Sigmoid colon (tissue), 7 donors: ENCODE data around the gene TMEM141. TPM values are rescaled to one million over a fixed set of nuclear protein-coding genes. Genes with fewer than 3 reads are reported as not detected.

Source experiments
- DNase-seq: peaks from one replicate; pipeline ENCODE4 v3.0.0-alpha.2; 2019
- H3K27ac ChIP-seq, 4 donors: fragments of 200-600 bp; sonication (generic); one replicate each; pipeline ENCODE4 v1.5.1; 2016 to 2019; ENCODE audit warnings: mild to moderate bottlenecking in 1 of 4
- H3K27me3 ChIP-seq, 3 donors: fragments of 200-600 bp; sonication (generic); one replicate each; pipeline ENCODE4 v1.5.1; 2019; ENCODE audit warnings: mild to moderate bottlenecking in 1 of 3
- H3K36me3 ChIP-seq, 4 donors: fragments of 200-600 bp; sonication (generic); one replicate each; pipeline ENCODE4 v1.5.1; 2016 to 2019
- H3K4me1 ChIP-seq, 4 donors: fragments of 200-600 bp; sonication (generic); one replicate each; pipeline ENCODE4 v1.5.1; 2017 to 2019
- H3K4me3 ChIP-seq, 4 donors: fragments of 200-600 bp; sonication (generic); one replicate each; pipeline ENCODE4 v1.5.1; 2017 to 2019; ENCODE audit warnings: mild to moderate bottlenecking in 2 of 4, moderate library complexity in 1 of 4
- H3K9me3 ChIP-seq, 4 donors: fragments of 200-600 bp in 3 of 4; sonication (generic) in 3 of 4; one replicate each; pipeline versions ENCODE4 v1.5.1 to v1.6.1; 2013 to 2019
- EP300 ChIP-seq, 4 donors: sonication (generic); formaldehyde crosslinking; IDR thresholded peaks; one replicate each; pipeline ENCODE4 v1.6.1; 2017; ENCODE audit warnings: antibody characterized with exemption in 4 of 4
- POLR2A ChIP-seq, 2 donors: fragments of 450-650 bp; IDR thresholded peaks; one replicate each; pipeline ENCODE4 v1.6.1; 2016; ENCODE audit warnings: antibody characterized with exemption in 2 of 2, mild to moderate bottlenecking in 2 of 2, moderate library complexity in 2 of 2
- POLR2AphosphoS5 ChIP-seq, 4 donors: sonication (generic); formaldehyde crosslinking; IDR thresholded peaks; one replicate each; pipeline ENCODE4 v1.6.1; 2017; ENCODE audit warnings: antibody characterized with exemption in 4 of 4
- WGBS, 2 donors: extraction: QIAGEN DNeasy Blood & Tissue Kit; methylation state at CpG; one replicate each; pipeline ENCODE4 v1.1.7; 2013; 5-methylcytosine and 5-hydroxymethylcytosine counted together
- intact Hi-C: fragments of 100-400 bp; cut with DNase I; formaldehyde crosslinking; loops from one replicate; pipeline ENCODE4 v1.15.1; 2023
- polyA plus RNA-seq, 3 donors: library from polyadenylated mRNA; stranded (reverse); fragments of 200-250 nt; gene quantifications; one replicate each; pipeline ENCODE4 v1.2.3, GENCODE V29; 2013
- total RNA-seq, 4 donors: library from RNA; depleted of rRNA; stranded (reverse); fragments of >200 nt; gene quantifications; one replicate each; pipeline ENCODE4 v1.1.0, GENCODE V29; 2016
- TF ChIP-seq, protein P1 (sequence below), 4 experiments: fragments of 450-650 bp in 3 of 4; fragments of 200-600 bp in 1 of 4; IDR thresholded peaks; one replicate each; pipeline ENCODE4 v1.5.1; 2016 to 2019; ENCODE audit warnings: antibody characterized with exemption in 4 of 4, mild to moderate bottlenecking in 3 of 4, moderate library complexity in 2 of 4
- donor health status: healthy with polysubstance abuse.
- donor health status: Bipolar disorder and iron deficiency.
- donor health status: healthy.

TMEM141 gene
- total and polyA plus RNA-seq, 7 donors, result 37.5 to 629 (median 84.7) TPM

DNA sequence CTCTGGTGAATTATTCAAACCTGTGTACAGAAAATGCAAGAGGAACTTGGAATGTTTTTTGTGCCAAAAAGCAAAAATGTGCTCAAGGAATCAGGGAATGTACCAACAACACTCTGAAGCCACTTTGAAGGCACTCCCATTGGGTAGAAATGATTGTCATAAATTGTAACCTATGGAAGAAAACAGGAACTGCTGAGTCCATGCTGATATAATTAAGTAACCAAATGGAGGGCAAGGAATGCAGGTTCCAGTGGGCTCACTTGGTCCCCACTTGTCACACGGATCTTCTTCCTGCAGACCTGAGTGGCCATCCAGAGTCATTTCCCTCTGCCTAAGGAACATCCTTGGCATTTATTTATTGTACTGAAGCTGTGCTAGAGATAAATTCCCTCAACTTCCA, 39.9 kb upstream of the TMEM141 start:
- intact Hi-C loops, result no loop called here
- H3K27me3 ChIP-seq, result no peaks in the 10 kb centered on the region
- H3K4me3 ChIP-seq, result no peak overlapping the region
- no peaks in the 10 kb centered on the region for H3K36me3 ChIP-seq
- H3K27ac ChIP-seq, result no peak overlapping the region
- H3K9me3 ChIP-seq, result peaks cover 0 to 5% (median 0%) of the 10 kb centered on the region in 4 donors
- DNase-seq, result no peak
- no peaks in the 10 kb centered on the region for H3K4me1 ChIP-seq
- TF ChIP-seq, protein P1, sequence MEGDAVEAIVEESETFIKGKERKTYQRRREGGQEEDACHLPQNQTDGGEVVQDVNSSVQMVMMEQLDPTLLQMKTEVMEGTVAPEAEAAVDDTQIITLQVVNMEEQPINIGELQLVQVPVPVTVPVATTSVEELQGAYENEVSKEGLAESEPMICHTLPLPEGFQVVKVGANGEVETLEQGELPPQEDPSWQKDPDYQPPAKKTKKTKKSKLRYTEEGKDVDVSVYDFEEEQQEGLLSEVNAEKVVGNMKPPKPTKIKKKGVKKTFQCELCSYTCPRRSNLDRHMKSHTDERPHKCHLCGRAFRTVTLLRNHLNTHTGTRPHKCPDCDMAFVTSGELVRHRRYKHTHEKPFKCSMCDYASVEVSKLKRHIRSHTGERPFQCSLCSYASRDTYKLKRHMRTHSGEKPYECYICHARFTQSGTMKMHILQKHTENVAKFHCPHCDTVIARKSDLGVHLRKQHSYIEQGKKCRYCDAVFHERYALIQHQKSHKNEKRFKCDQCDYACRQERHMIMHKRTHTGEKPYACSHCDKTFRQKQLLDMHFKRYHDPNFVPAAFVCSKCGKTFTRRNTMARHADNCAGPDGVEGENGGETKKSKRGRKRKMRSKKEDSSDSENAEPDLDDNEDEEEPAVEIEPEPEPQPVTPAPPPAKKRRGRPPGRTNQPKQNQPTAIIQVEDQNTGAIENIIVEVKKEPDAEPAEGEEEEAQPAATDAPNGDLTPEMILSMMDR (IDR thresholded peaks at IDR 0.05), result no peak
- 83 to 85% methylated on average over 1 of the region's 1 CpG for WGBS, 2 donors

DNA sequence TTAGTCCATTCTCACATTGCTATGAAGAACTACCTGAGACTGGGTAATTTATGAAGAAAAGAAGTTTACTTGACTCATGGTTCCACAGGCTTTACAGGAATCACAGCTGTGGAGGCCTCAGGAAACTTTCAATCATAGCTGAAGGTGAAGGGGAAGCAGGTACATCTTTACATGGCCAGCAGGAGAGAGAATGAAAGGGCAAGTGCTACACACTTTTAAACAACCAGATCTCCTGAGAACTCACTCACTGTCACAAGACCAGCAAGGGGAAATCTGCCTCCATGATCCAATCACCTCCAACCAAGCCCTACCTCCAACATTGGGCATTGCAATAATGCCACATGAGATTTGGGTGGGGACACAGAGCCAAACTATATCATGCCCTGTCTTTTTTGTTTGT, 39.3 kb upstream of the TMEM141 start:
- no peaks in the 10 kb centered on the region for H3K4me1 ChIP-seq
- no peak overlapping the region for H3K27ac ChIP-seq
- H3K27me3 ChIP-seq, result no peaks in the 10 kb centered on the region
- intact Hi-C loops, result no loop called here
- peaks cover 0 to 5% (median 0%) of the 10 kb centered on the region in 4 donors for H3K9me3 ChIP-seq
- no peaks in the 10 kb centered on the region for H3K36me3 ChIP-seq
- TF ChIP-seq POLR2A (IDR thresholded peaks at IDR 0.05) (no peak), POLR2AphosphoS5 (IDR thresholded peaks at IDR 0.05) (no peak), EP300 (IDR thresholded peaks at IDR 0.05) (no peak)
- TF ChIP-seq, protein P1 (IDR thresholded peaks at IDR 0.05), result no peak
- H3K4me3 ChIP-seq, result no peak overlapping the region
- no peak for DNase-seq

DNA sequence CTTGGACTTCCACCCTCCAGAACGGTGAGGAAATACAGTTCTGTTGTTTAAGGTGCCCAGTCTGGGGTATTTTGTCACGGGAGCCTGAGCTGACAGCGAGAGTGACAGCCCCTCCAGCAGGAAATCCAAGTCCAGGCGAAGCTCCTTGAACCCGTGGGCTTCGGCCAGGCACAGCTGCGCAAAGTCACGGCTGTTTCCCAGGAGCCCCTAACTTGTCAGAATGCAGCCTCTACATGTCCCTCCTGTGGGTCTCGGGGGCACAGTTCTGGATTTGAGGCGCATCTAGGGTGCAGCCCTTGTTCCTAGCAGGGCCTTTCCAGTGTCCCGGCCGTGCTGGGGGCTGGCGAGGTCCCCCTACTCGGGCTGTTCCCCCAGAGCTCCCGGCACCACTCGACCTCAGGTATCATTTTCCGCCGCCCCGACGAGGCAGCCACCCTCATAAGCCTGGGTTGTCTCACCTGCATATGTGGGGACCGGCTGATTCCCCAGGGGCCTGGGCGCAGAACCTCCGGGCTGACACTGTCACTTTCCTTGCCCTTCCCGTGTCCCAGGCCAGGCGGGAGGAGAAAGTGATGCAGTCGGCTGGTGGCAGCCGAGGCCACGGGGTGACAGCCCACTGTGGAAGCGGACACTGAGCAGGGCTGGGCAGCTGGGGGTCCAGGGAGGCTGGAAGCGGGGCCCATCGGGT, 37.6 kb upstream of the TMEM141 start:
- 86 to 88% methylated on average over 31 of the region's 31 CpGs for WGBS, 2 donors
- DNase-seq, result no peak
- intact Hi-C loops, result no loop called here
- Histone ChIP-seq H3K36me3 (no peaks in the 10 kb centered on the region), H3K27me3 (no peaks in the 10 kb centered on the region), H3K9me3 (peaks cover 0 to 5% (median 0%) of the 10 kb centered on the region in 4 donors), H3K27ac (no peak overlapping the region), H3K4me3 (no peak overlapping the region), H3K4me1 (no peaks in the 10 kb centered on the region)
- no peak for TF ChIP-seq POLR2AphosphoS5 (IDR thresholded peaks at IDR 0.05)
- TF ChIP-seq, protein P1 (IDR thresholded peaks at IDR 0.05), result no peak
- TF ChIP-seq EP300 (IDR thresholded peaks at IDR 0.05), result no peak
- no peak for TF ChIP-seq POLR2A (IDR thresholded peaks at IDR 0.05)

GRCh38 chr9:136754059-136754572, 37.0 kb upstream of the TMEM141 start:
- no peaks in the 10 kb centered on the region for H3K4me1 ChIP-seq
- no peak overlapping the region for H3K4me3 ChIP-seq
- H3K27ac ChIP-seq, result no peak overlapping the region
- intact Hi-C loops, result no loop called here
- WGBS, 2 donors, result 40 to 48% methylated on average over 17 of the region's 17 CpGs
- peaks cover 0 to 5% (median 0%) of the 10 kb centered on the region in 4 donors for H3K9me3 ChIP-seq
- TF ChIP-seq POLR2A (IDR thresholded peaks at IDR 0.05), result no peak
- TF ChIP-seq POLR2AphosphoS5 (IDR thresholded peaks at IDR 0.05), result no peak
- no peak for TF ChIP-seq EP300 (IDR thresholded peaks at IDR 0.05)
- TF ChIP-seq, protein P1 (IDR thresholded peaks at IDR 0.05), result no peak
- H3K36me3 ChIP-seq, result no peaks in the 10 kb centered on the region
- DNase-seq, result no peak
- peaks cover 0 to 1% (median 0%) of the 10 kb centered on the region in 3 donors for H3K27me3 ChIP-seq
